ENCODE data around the gene ANO8.
A peak's percentile ranks its signal among the peaks of the same experiment; 100 is the strongest.

The ANO8 gene

GRCh38 chr19:17328517-17329365 lies 5.9 kb downstream of the ANO8 start:
- DNase-seq: peak; percentile 51

GRCh38 chr19:17327654-17328516 lies 6.8 kb downstream of the ANO8 start:
- peak; percentile 67 for DNase-seq

DNA sequence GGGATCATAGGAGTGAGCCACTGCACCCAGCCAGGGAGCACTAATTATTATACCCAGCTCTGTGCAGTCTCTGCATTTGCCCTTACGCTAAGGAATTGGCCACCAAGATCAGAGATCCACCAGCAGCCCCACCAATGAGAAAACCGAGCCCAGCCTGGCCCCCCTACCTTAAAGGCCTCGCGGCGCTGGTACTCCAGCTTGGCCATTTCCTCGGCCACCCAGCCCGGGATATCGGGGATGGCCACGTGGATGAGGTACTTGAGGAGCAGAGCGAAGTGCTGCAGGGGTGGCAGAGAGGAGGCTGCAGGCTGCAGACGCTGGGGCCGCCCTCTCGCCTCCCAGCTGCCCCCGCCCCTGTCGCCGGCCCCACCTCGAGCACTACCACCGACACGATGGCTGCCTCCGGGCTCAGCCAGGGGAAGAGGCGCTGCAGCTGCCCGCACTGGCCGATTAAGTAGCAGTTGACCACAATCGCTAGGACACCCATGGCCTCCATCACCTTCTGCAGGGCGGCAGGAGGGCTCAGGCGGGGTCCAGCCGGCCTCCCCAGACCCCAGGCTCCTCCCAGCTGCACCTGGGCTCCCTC lies 7.5 kb downstream of the ANO8 start:
- no peak for DNase-seq

GRCh38 chr19:17326595-17326966 lies 8.1 kb downstream of the ANO8 start:
- no peak for DNase-seq

DNA sequence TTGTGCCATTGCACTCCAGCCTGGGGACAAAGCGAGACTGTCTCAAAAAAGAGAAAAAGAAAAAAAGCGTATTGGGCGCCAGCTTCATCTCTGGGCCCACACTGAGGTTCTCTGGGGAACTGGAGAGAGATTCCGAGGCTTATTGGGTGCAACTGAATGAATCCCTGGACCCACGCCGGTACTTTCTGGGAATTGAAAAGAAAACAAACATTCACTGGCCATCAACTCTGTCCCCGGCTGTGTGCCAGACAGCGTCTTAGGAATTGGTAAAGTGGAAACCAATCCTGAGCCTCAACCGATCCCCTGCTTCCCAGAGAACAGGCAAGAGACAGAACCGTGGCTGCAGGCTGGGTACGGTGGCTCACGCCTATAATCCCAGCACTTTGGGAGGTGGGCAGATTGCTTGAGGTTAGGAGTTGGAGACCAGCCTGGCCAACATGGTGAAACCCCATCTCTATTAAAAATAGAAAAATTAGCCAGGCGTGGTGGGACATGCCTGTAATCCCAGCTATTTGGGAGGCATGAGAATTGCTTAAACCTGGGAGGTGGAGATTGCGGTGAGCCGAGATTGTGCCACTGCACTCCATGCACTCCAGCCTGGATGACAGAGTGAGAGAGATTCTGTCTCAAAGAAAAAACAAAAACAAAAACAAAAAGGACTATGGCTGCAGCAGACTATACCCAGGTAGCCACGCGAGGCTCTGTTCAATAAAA lies 8.6 kb downstream of the ANO8 start:
- no peak for DNase-seq

- DNase-seq: no peak
Measured at GRCh38 chr19:17325133-17325532, 9.5 kb downstream of the ANO8 start.

DNA sequence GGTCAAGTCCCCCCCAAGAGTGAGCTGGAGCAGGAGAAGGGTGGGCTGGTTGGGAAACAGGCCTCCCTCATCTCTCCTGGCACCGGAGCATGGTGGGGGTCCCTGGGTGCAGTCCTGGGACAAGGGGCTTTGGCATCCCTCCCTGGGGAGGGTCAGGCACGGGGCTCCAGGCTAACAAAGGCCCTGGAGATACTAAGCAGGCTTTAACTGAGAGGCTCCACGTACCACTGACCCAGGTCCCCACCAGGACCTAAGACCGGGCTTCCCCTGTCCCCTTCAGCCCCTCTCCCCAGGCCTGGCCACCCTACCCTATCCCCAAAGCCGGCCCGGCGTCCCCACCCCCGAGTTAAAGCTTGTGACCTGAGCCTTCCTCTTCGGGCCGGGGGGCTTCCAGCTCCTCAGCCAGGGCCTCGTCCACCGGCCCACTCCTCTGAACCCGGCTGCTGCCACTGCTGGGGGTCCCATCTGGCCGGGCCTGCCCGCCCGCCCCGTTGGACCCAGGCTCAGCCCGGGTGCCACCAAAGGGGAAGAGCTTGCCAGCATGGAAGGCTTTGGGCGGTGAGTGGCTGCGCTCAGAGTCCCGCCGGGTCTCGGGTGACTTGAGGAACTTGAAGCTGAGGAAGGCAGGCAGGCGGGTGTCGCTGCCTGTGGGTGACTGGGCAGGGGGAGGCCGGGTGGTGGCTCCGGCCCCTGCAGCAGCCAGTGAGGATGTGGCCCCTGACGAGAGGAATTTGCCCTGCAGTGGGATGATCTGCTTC lies 10.1 kb downstream of the ANO8 start:
- no peak for DNase-seq

DNA sequence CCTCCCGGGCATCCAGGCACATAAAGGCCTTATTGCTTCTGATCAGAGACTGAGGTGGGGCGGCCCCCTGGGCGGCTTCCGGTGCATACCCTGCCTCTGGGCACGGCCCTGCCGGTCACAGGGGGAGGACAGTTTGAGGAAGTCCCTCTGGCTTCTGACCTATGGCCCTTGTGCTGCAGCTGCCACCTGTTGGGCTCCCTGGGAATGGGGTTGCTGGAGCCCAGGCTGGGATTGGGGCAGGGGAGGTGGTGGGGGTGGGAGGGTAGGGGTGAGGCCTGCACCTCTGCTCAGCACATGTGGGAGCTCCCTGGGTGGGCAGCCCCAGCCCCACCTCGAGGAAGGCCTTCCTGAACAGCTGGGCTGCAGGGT lies 10.7 kb downstream of the ANO8 start:
- no peak for DNase-seq

DNA sequence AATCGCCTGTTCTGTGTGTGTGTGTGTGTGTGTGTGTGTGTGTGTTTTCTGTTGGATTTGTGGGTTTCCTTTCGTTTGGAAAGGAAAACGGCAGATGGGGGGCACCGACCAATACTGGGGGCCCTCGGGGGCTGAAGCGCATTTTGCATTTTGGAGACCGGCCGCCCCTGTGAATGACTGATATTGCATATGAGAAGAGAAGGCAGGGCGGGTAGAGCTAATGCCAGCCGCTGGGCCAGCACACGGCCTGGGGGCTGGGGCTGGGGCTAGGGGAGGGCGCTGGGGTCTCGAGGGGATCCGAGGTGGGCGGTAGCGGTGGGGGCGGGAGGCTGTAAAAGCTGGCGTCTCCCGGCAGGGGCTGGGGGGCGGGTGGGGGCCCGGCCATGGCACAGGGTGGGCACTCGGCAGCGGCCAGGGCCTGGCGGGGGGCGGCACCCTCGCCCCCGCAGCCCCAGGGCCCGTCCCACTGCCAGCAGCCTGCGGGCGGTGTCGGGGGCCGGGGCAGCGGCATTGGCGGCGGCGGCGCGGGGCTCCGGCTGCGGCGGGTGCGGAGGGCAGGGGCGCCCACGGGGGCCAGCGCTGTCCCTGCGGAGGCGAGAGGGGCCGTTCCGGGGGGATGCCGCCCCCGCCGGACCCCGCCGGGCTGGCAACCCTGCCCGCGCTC lies 11.2 kb downstream of the ANO8 start:
- no peak for DNase-seq

- DNase-seq: no peak
Measured at GRCh38 chr19:17322854-17323253, 11.8 kb downstream of the ANO8 start.

- DNase-seq: no peak
Measured at GRCh38 chr19:17321655-17322489, 12.8 kb downstream of the ANO8 start.

GRCh38 chr19:17320435-17320834 lies 14.2 kb downstream of the ANO8 start:
- no peak for DNase-seq

DNA sequence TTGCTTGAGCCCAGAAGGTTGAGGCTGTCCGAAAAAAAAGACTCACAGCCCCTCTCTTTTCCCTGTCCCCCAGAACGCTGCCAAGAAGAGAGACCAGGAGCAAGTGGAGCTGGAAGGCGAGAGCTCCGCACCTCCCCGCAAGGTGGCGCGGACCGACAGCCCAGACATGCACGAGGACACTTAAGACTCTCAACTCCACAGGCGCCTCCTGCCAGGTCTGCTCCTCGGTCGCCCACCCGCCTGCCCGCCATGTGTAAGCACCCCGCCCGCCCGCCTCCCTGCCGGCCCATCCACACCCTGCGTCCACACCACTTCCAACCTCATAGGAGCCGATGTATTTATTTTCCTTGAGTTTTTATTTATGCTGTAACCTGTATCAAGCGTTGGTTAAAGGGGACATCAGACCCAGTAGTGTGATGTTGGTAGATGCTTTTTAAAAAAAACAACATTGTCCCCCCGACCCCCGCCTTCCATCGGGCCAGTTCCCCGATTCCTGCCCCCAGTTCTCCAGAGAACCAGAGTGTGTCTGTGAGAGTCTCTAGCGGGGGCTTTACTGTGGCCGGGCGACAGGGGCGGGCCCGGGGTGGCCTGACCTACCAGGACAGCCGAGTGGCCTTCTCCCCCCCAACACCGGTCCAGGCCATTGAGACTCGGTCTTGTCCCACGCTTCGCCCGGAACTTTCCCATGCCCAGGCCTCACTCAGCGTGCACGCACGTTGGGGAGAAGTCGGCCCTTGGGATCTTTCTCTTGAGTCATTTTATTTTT lies 15.0 kb downstream of the ANO8 start:
- no peak for DNase-seq

DNA sequence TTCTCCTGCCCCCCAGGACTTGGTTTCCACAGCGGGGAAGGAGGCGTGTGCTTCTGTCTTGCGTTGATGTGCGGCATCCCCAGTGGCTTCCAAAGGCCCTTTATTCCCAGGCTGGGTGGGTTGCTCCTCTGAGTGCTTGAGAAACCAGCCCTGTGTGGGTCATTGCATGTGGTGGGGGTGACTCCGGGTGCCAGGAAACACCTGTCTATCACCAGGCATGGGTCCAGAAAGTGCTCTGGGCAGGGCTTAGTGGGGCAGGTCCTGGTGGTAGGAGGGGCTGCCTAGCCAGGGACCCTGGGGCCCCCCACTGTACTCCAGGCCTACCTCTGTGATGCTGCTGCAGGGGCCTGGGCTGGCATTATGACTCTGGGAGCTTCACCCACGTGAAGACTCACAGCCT lies 15.7 kb downstream of the ANO8 start:
- DNase-seq: no peak

- DNase-seq: no peak
Measured at GRCh38 chr19:17314007-17314593, 20.6 kb downstream of the ANO8 start.

GRCh38 chr19:17312189-17313113 lies 22.2 kb downstream of the ANO8 start:
- no peak for DNase-seq

DNA sequence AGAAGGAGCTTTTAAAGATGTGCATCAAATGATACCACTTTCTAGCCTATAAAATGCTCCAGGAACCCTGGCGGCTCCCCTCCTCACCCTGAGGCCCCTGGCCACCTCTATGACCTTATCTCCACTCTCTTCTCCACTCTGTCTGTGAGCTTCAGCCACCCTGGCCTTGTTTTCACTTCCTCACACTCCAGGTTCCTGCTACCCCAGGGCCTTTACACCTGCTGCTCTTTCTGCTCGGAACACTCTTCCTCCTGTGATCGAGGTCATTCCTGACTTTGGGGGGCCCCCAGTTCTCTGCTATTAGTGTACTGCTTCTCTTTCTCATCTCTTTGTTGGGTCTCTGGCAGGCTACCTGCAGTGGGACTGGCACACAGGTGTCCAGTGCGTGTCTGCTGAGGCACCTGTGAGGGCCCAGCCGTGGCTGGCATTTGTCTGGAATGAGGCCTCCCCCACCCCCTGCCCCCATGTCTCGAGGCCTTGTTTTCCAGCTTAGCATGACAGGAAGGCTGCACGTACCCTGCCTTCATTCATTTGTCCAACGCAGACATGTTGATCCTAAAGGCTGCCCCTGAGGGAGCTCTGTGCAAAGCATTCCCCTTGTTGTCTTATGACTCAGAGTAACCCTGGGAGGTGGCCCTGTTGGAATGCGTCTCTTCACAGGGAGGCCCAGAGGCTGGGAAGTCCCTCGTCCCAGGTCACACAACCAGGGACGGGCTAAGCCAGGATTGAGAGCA lies 23.0 kb downstream of the ANO8 start:
- no peak for DNase-seq

DNA sequence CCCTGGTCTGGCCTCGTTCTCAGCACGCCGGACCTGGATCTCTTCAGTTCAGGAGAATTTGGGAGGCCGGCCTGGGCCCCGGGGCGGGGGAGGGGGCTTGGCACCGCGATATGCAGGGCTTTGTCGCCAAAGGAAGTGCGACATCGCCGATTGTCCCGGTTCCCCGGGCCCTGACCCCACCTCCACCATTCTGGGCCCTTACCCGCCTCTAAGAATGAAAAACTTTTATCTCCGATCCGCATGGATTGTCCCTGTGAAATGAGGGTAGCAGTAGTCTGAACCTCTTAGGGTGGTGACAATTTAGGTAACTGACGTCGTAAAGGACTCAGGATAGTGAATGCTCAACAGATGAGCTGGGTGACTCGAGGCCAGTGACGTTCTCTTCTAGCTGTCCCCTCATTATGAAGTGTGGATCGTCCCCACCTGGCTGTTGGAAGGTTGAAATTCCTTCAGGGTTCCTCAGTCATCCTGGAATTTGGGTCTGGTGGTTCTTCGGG lies 24.6 kb downstream of the ANO8 start:
- no peak for DNase-seq
